Large intestine (tissue), 3 donors: ENCODE data around the gene TLK1. TPM values are rescaled to one million over a fixed set of nuclear protein-coding genes. Genes with fewer than 3 reads are reported as not detected.

Source experiments
- DNase-seq, 2 donors: peaks; one replicate each; pipeline versions ENCODE4 v3.0.0 to v3.0.0-alpha.2; 2013
- H3K27ac ChIP-seq: one replicate; pipeline ENCODE4 v1.5.1; 2013; ENCODE audit warnings: low read length
- H3K27me3 ChIP-seq: 2 replicates; pipeline ENCODE4 v1.6.1; 2013; ENCODE audit warnings: low read length; ENCODE audit not compliant: control insufficient read depth, insufficient read depth
- H3K36me3 ChIP-seq: 2 replicates; pipeline ENCODE4 v1.6.1; 2013; ENCODE audit warnings: low read length; ENCODE audit not compliant: control insufficient read depth, insufficient read depth
- H3K4me1 ChIP-seq: one replicate; pipeline ENCODE4 v1.6.1; 2013; ENCODE audit warnings: low read length; ENCODE audit not compliant: control insufficient read depth, insufficient read depth
- H3K4me3 ChIP-seq: one replicate; pipeline ENCODE4 v1.5.1; 2013; ENCODE audit warnings: low read length
- H3K9me3 ChIP-seq: one replicate; pipeline ENCODE4 v1.6.1; 2013; ENCODE audit warnings: mild to moderate bottlenecking, low read depth, low read length, moderate library complexity; ENCODE audit not compliant: control insufficient read depth
- WGBS: methylation state at CpG from one replicate; pipeline ENCODE4 v1.1.5; 2013; ENCODE audit warnings: low lambda C conversion rate; ENCODE audit not compliant: insufficient coverage; 5-methylcytosine and 5-hydroxymethylcytosine counted together
- polyA plus RNA-seq: library from polyadenylated mRNA; unstranded; fragments of 120-200 nt; gene quantifications from one replicate; pipeline ENCODE4 v1.2.1, GENCODE V29; 2013

The TLK1 gene
- polyA plus RNA-seq, 1 donor: 32.8 TPM

- Histone ChIP-seq H3K36me3 (no peaks in the 10 kb centered on the region), H3K27me3 (no peaks in the 10 kb centered on the region), H3K9me3 (no peaks in the 10 kb centered on the region), H3K4me3 (no peak overlapping the region), H3K27ac (no peak overlapping the region), H3K4me1 (no peaks in the 10 kb centered on the region)
- 100% methylated on average over 1 of the region's 2 CpGs for WGBS
- no peak for DNase-seq
These were observed 26.5 kb upstream of the TLK1 start for GRCh38 chr2:171187177-171187576.

GRCh38 chr2:171185941-171186340 lies 25.2 kb upstream of the TLK1 start:
- no peaks in the 10 kb centered on the region for H3K36me3 ChIP-seq
- 67% methylated on average over 1 of the region's 3 CpGs for WGBS
- no peaks in the 10 kb centered on the region for H3K9me3 ChIP-seq
- no peak overlapping the region for H3K27ac ChIP-seq
- H3K27me3 ChIP-seq: no peaks in the 10 kb centered on the region
- no peaks in the 10 kb centered on the region for H3K4me1 ChIP-seq
- no peak overlapping the region for H3K4me3 ChIP-seq
- no peak for DNase-seq

GRCh38 chr2:171185165-171185818 lies 24.6 kb upstream of the TLK1 start:
- Histone ChIP-seq H3K4me1 (no peaks in the 10 kb centered on the region), H3K27ac (no peak overlapping the region), H3K4me3 (no peak overlapping the region), H3K9me3 (no peaks in the 10 kb centered on the region), H3K27me3 (no peaks in the 10 kb centered on the region), H3K36me3 (no peaks in the 10 kb centered on the region)
- WGBS: 11% methylated on average over 2 of the region's 2 CpGs
- no peak for DNase-seq

DNA sequence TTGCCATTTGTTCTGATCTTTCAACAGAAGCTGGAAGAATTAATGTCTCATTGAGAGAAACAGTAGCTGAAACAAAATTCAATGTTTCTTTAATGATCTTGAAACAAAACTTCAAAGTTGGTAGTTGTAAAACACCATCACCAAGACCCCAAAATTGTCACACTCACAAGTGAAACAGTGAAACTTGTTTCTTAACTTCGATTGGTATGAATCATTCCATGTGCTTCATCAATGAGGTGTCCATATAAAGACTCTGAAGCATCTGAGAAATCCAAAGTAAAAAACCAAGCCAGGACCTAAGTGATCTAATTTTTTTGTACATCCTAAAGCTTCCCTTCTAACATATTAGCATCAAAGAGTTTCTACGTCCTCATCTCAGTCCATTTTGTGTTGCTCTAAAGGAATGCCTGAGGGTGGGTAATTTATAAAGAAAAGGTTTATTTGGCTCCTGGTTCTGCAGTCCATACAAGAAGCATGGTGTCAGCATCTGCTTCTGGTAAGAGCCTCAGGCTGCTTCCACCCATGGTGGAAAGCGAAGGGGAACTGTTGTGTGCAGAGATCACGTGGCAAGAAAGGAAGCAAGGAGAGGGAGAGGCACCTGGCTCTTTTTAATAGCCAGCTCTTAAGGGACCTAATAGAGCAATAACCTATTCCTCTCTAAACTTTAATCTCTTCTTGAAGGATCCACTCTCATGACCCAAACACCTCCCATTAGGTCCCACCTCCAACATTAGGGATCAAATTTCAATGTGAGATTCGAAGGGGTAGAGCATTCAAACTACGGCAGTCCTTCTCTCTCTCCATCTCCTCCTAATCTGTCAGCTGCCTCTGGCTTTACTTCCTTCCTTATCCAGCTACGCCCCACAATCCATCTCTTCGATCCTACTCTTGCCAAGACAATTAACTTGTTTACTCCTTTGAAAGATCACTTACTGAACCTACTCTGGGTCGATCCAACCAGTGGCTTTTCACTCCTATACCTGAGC lies 20.7 kb upstream of the TLK1 start:
- Histone ChIP-seq H3K4me3 (no peak overlapping the region), H3K9me3 (no peaks in the 10 kb centered on the region), H3K36me3 (no peaks in the 10 kb centered on the region), H3K27ac (no peak overlapping the region), H3K27me3 (no peaks in the 10 kb centered on the region), H3K4me1 (no peaks in the 10 kb centered on the region)
- 0% methylated on average over 2 of the region's 9 CpGs for WGBS
- DNase-seq: no peak

DNA sequence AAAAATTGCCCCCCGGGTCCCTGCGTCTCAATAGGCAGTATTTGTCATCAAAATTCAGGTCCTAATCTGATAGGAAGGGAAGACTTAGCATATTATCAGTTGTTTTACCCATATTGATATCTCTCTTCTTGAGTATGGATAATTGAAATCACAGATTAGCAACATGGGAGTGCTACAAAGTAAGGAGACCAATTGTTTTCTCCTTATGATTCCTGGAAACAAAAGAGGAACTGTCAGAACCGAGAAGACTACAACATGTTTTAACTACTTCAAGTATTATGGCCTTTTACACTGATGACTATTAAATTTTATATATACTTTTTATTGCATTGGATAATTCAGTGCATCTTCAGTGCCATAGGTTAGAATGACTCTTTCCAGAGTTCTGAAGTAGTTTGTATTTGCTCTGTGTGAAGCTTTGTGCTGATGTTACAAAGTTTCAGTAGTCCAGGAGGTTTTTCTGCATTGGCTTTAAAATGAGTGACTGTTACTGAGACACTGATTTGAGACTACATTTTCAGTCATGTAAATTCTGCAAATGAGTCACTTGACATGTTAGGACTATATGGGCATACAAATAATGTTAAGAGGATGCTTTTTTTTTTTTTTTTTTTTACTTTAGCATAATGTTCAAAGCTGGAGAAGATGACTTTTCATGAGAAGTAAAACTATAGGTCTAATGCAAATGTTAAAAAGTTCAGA lies 19.7 kb upstream of the TLK1 start:
- Histone ChIP-seq H3K9me3 (no peaks in the 10 kb centered on the region), H3K27ac (no peak overlapping the region), H3K36me3 (no peaks in the 10 kb centered on the region), H3K4me1 (no peaks in the 10 kb centered on the region), H3K27me3 (no peaks in the 10 kb centered on the region), H3K4me3 (no peak overlapping the region)
- DNase-seq: no peak
- WGBS: 88% methylated on average over 1 of the region's 3 CpGs

DNA sequence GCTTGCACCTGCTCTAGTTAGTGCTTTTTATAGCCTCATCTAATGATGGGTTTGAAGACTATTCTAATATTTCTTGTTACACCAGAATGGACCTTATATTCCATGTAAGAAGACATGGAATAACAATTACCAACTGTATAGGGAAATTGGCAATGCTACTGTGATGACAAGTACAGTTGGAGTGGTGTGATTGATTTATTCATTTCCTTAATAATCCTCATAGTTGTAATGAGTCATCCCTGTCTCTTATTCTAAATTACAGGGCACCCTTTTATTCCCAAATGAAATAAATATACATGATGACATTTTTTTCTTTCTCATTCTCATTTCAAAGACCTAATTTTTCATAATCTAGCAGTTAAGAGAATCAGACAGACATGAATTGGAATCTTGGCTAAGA lies 18.3 kb upstream of the TLK1 start:
- H3K9me3 ChIP-seq: no peaks in the 10 kb centered on the region
- H3K4me3 ChIP-seq: no peak overlapping the region
- no peak for DNase-seq
- no peak overlapping the region for H3K27ac ChIP-seq
- H3K36me3 ChIP-seq: no peaks in the 10 kb centered on the region
- H3K27me3 ChIP-seq: no peaks in the 10 kb centered on the region
- H3K4me1 ChIP-seq: no peaks in the 10 kb centered on the region

GRCh38 chr2:171176516-171176915 lies 15.8 kb upstream of the TLK1 start:
- H3K9me3 ChIP-seq: no peaks in the 10 kb centered on the region

GRCh38 chr2:171174075-171174474 lies 13.4 kb upstream of the TLK1 start:
- no peaks in the 10 kb centered on the region for H3K4me1 ChIP-seq
- H3K27me3 ChIP-seq: no peaks in the 10 kb centered on the region
- WGBS: 71% methylated on average over 2 of the region's 2 CpGs

More at GRCh38 chr2:171176516-171176915, 15.8 kb upstream of the TLK1 start:
- no peaks in the 10 kb centered on the region for H3K27me3 ChIP-seq
- H3K36me3 ChIP-seq: no peaks in the 10 kb centered on the region
- WGBS: 93% methylated on average over 2 of the region's 5 CpGs
- no peaks in the 10 kb centered on the region for H3K4me1 ChIP-seq
- H3K27ac ChIP-seq: no peak overlapping the region
- DNase-seq: no peak
- H3K4me3 ChIP-seq: no peak overlapping the region

GRCh38 chr2:171173087-171173486 lies 12.4 kb upstream of the TLK1 start:
- H3K27ac ChIP-seq: no peak overlapping the region
- no peaks in the 10 kb centered on the region for H3K36me3 ChIP-seq
- H3K9me3 ChIP-seq: no peaks in the 10 kb centered on the region
- DNase-seq: no peak
- H3K4me3 ChIP-seq: no peak overlapping the region
- WGBS: no CpG with 5 or more reads among the region's 1 CpG
- no peaks in the 10 kb centered on the region for H3K4me1 ChIP-seq
- H3K27me3 ChIP-seq: no peaks in the 10 kb centered on the region

More at GRCh38 chr2:171174075-171174474, 13.4 kb upstream of the TLK1 start:
- DNase-seq: no peak
- H3K4me3 ChIP-seq: no peak overlapping the region
- H3K9me3 ChIP-seq: no peaks in the 10 kb centered on the region
- no peak overlapping the region for H3K27ac ChIP-seq
- no peaks in the 10 kb centered on the region for H3K36me3 ChIP-seq

- Histone ChIP-seq H3K27ac (no peak overlapping the region), H3K27me3 (no peaks in the 10 kb centered on the region), H3K9me3 (no peaks in the 10 kb centered on the region), H3K36me3 (no peaks in the 10 kb centered on the region), H3K4me1 (no peaks in the 10 kb centered on the region), H3K4me3 (no peak overlapping the region)
- no CpG with 5 or more reads among the region's 1 CpG for WGBS
- DNase-seq: no peak
These were observed 11.1 kb upstream of the TLK1 start for GRCh38 chr2:171171808-171172207.
